Karpas-422 (cell line): ENCODE measurements around the gene USP47. TPM values are rescaled to one million over a fixed set of nuclear protein-coding genes. Genes with fewer than 3 reads are reported as not detected.

Source experiments
- DNase-seq: peaks from one replicate; pipeline ENCODE4 v3.0.0-alpha.2; 2015
- H2AFZ ChIP-seq: fragments of 200-600 bp; sonication (generic); 2 replicates; pipeline ENCODE4 v1.6.1; 2014; ENCODE audit warnings: antibody characterized with exemption, low read length, mixed read lengths
- H3K27ac ChIP-seq: fragments of 200-600 bp; sonication (generic); 2 replicates; pipeline ENCODE4 v1.5.1; 2014; ENCODE audit warnings: mild to moderate bottlenecking, low read length, moderate library complexity
- H3K27me3 ChIP-seq: fragments of 200-600 bp; sonication (generic); 2 replicates; pipeline ENCODE4 v1.6.1; 2014; ENCODE audit warnings: low read length, mixed read lengths
- H3K36me3 ChIP-seq: fragments of 200-600 bp; sonication (generic); 2 replicates; pipeline ENCODE4 v1.6.1; 2014; ENCODE audit warnings: low read length, mixed read lengths; ENCODE audit not compliant: insufficient read depth
- H3K4me1 ChIP-seq: fragments of 200-600 bp; sonication (generic); 2 replicates; pipeline ENCODE4 v1.6.1; 2014; ENCODE audit warnings: mild to moderate bottlenecking, low read length, mixed read lengths
- H3K4me2 ChIP-seq: fragments of 200-600 bp; sonication (generic); 2 replicates; pipeline ENCODE4 v1.6.1; 2014; ENCODE audit warnings: low read length, low read depth, mild to moderate bottlenecking; ENCODE audit not compliant: poor library complexity, severe bottlenecking
- H3K4me3 ChIP-seq: fragments of 200-600 bp; sonication (generic); 2 replicates; pipeline ENCODE4 v1.5.1; 2014; ENCODE audit warnings: mild to moderate bottlenecking, antibody characterized with exemption, low read length, mixed read lengths
- H3K79me2 ChIP-seq: fragments of 200-600 bp; sonication (generic); 2 replicates; pipeline ENCODE4 v1.6.1; 2014; ENCODE audit warnings: mild to moderate bottlenecking, low read length, mixed read lengths
- H3K9ac ChIP-seq: fragments of 200-600 bp; sonication (generic); 2 replicates; pipeline ENCODE4 v1.6.0; 2014; ENCODE audit warnings: low read length
- H3K9me2 ChIP-seq: fragments of 200-600 bp; sonication (generic), shearing (Covaris generic); replicated peaks from 2 replicates; pipeline ENCODE4 v1.6.0; 2014; ENCODE audit warnings: mild to moderate bottlenecking, low read length, moderate library complexity; ENCODE audit not compliant: insufficient read depth
- H3K9me3 ChIP-seq: fragments of 300-700, 200-600 bp; sonication (generic); 2 replicates; pipeline ENCODE4 v1.6.1; 2014; ENCODE audit warnings: low read length, mixed read lengths
- H4K20me1 ChIP-seq: fragments of 200-600 bp; sonication (generic); 2 replicates; pipeline ENCODE4 v1.6.1; 2014; ENCODE audit warnings: mild to moderate bottlenecking, antibody characterized with exemption, low read length, low read depth; ENCODE audit not compliant: insufficient read depth
- total RNA-seq: library from RNA; depleted of rRNA; stranded (reverse); fragments of >200 nt; shearing (Covaris generic); gene quantifications from 2 replicates; pipeline ENCODE4 v1.2.3, GENCODE V29; 2014; ENCODE audit warnings: low replicate concordance

Gene USP47
- total RNA-seq, 1 experiment from 2014 or later = 61.2 TPM

- H3K27me3 ChIP-seq = no peaks in the 10 kb centered on the region
- peaks cover 20% of the 10 kb centered on the region; the same call in 1 of the 2 replicates for H3K36me3 ChIP-seq
- H3K4me2 ChIP-seq = no peak overlapping the region
- DNase-seq = no peak
- H3K4me3 ChIP-seq = no peak overlapping the region
- H2AFZ ChIP-seq = no peak overlapping the region
- H3K4me1 ChIP-seq = peaks cover 19% of the 10 kb centered on the region
- H3K9me2 ChIP-seq = no peaks in the 10 kb centered on the region
- H3K9me3 ChIP-seq = no peaks in the 10 kb centered on the region
- no peak overlapping the region for H3K9ac ChIP-seq
- H3K27ac ChIP-seq = no peak overlapping the region
- no peaks in the 10 kb centered on the region for H4K20me1 ChIP-seq
- no peaks in the 10 kb centered on the region for H3K79me2 ChIP-seq
Measured at GRCh38 chr11:11913395-11913794, 71.6 kb downstream of the USP47 start.

GRCh38 chr11:11915625-11916024 lies 73.9 kb downstream of the USP47 start:
- H3K4me2 ChIP-seq = no peak overlapping the region
- no peak overlapping the region for H3K27ac ChIP-seq
- no peaks in the 10 kb centered on the region for H3K9me3 ChIP-seq
- H3K27me3 ChIP-seq = no peaks in the 10 kb centered on the region
- H3K36me3 ChIP-seq = peaks cover 11% of the 10 kb centered on the region; the same call in 1 of the 2 replicates
- no peaks in the 10 kb centered on the region for H3K79me2 ChIP-seq
- peaks cover 19% of the 10 kb centered on the region for H3K4me1 ChIP-seq
- H3K9me2 ChIP-seq = no peaks in the 10 kb centered on the region
- no peak overlapping the region for H3K9ac ChIP-seq
- no peak for DNase-seq
- no peak overlapping the region for H3K4me3 ChIP-seq
- no peak overlapping the region for H2AFZ ChIP-seq
- no peaks in the 10 kb centered on the region for H4K20me1 ChIP-seq

DNA sequence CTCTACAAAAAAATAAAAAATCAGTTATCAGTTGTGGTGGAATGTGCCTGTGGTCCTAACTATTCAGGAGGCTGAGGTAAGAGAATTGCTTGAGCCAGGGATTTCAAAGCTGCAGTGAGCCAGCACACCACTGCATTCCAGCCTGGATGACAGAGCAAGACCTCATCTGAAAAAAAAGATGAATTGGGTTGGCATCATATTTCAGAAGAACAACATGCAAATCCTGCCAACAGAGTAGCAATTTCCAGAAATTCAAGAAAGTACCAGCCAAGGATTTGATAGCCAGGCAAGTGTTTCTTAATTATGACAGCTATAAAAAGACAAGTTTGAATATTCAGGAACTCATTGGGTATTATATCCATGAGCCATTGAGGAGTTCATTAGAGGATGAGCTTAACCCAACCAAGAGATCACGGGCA lies 75.2 kb downstream of the USP47 start:
- Histone ChIP-seq H3K36me3 (peaks cover 3% of the 10 kb centered on the region; the same call in 1 of the 2 replicates), H3K79me2 (no peaks in the 10 kb centered on the region), H4K20me1 (no peaks in the 10 kb centered on the region), H3K27ac (no peak overlapping the region), H3K4me1 (peaks cover 19% of the 10 kb centered on the region), H3K9ac (no peak overlapping the region), H3K4me2 (no peak overlapping the region), H3K9me2 (no peaks in the 10 kb centered on the region), H3K9me3 (no peaks in the 10 kb centered on the region), H2AFZ (no peak overlapping the region), H3K27me3 (no peaks in the 10 kb centered on the region), H3K4me3 (no peak overlapping the region)
- no peak for DNase-seq

DNA sequence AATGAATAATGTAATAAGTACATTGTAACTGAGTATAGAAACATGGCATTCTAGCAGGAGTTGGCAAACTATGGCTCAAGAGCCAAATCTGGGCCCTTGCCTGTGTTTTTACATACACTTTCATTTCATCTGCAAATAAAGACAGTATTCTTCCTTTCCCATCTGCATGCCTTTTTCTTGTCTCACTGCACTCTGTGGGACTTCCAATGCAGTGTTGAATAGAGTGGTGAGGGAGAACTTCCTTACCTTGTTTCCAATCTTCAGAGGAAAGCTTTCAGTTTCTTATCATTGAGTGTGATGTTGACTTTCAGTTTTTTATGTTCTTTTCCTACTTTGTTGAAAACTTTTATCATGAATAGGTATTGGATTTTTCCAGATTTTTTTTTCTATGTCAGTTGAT lies 82.1 kb downstream of the USP47 start:
- peaks cover 24% of the 10 kb centered on the region for H3K36me3 ChIP-seq
- no peak for DNase-seq
- no peak overlapping the region for H3K9ac ChIP-seq
- H2AFZ ChIP-seq = no peak overlapping the region
- H4K20me1 ChIP-seq = no peaks in the 10 kb centered on the region
- no peak overlapping the region for H3K4me2 ChIP-seq
- H3K27me3 ChIP-seq = no peaks in the 10 kb centered on the region
- H3K79me2 ChIP-seq = peaks cover 31% of the 10 kb centered on the region
- no peak overlapping the region for H3K4me3 ChIP-seq
- no peaks in the 10 kb centered on the region for H3K9me2 ChIP-seq
- no peak overlapping the region for H3K27ac ChIP-seq
- H3K4me1 ChIP-seq = peaks cover 14% of the 10 kb centered on the region
- no peaks in the 10 kb centered on the region for H3K9me3 ChIP-seq

- no peak for DNase-seq
- H3K9me2 ChIP-seq = no peaks in the 10 kb centered on the region
- H3K9me3 ChIP-seq = no peaks in the 10 kb centered on the region
- peaks cover 5% of the 10 kb centered on the region for H3K4me1 ChIP-seq
- H3K79me2 ChIP-seq = peaks cover 20% of the 10 kb centered on the region
- no peak overlapping the region for H2AFZ ChIP-seq
- H3K4me2 ChIP-seq = no peak overlapping the region
- H3K36me3 ChIP-seq = peaks cover 39% of the 10 kb centered on the region; the same call in 1 of the 2 replicates
- H3K4me3 ChIP-seq = no peak overlapping the region
- H3K27me3 ChIP-seq = no peaks in the 10 kb centered on the region
- H3K9ac ChIP-seq = no peak overlapping the region
- no peak overlapping the region for H3K27ac ChIP-seq
- no peaks in the 10 kb centered on the region for H4K20me1 ChIP-seq
Measured at GRCh38 chr11:11929920-11930319, 88.1 kb downstream of the USP47 start.

- peaks cover 2% of the 10 kb centered on the region for H3K4me1 ChIP-seq
- H4K20me1 ChIP-seq = no peaks in the 10 kb centered on the region
- peaks cover 32% of the 10 kb centered on the region; the same call in 1 of the 2 replicates for H3K36me3 ChIP-seq
- no peaks in the 10 kb centered on the region for H3K9me2 ChIP-seq
- H3K27ac ChIP-seq = no peak overlapping the region
- peak; percentile 76 for DNase-seq
- no peak overlapping the region for H3K4me2 ChIP-seq
- H3K27me3 ChIP-seq = no peaks in the 10 kb centered on the region
- no peak overlapping the region for H2AFZ ChIP-seq
- no peak overlapping the region for H3K4me3 ChIP-seq
- peaks cover 10% of the 10 kb centered on the region for H3K79me2 ChIP-seq
- no peak overlapping the region for H3K9ac ChIP-seq
- no peaks in the 10 kb centered on the region for H3K9me3 ChIP-seq
Measured at GRCh38 chr11:11931461-11932055, 89.8 kb downstream of the USP47 start.

GRCh38 chr11:11935536-11935935 lies 93.8 kb downstream of the USP47 start:
- Histone ChIP-seq H3K4me3 (no peak overlapping the region), H3K27me3 (no peaks in the 10 kb centered on the region), H3K4me2 (no peak overlapping the region), H3K79me2 (no peaks in the 10 kb centered on the region), H3K27ac (no peak overlapping the region), H3K9me2 (no peaks in the 10 kb centered on the region), H4K20me1 (no peaks in the 10 kb centered on the region), H2AFZ (no peak overlapping the region), H3K9ac (no peak overlapping the region), H3K9me3 (no peaks in the 10 kb centered on the region), H3K36me3 (peaks cover 45% of the 10 kb centered on the region; the same call in 1 of the 2 replicates), H3K4me1 (no peaks in the 10 kb centered on the region)
- DNase-seq = no peak

GRCh38 chr11:11937433-11937832 lies 95.7 kb downstream of the USP47 start:
- H3K36me3 ChIP-seq = peaks cover 51% of the 10 kb centered on the region; the same call in 1 of the 2 replicates
- H3K9me3 ChIP-seq = no peaks in the 10 kb centered on the region
- no peak for DNase-seq
- no peaks in the 10 kb centered on the region for H3K9me2 ChIP-seq
- H4K20me1 ChIP-seq = no peaks in the 10 kb centered on the region
- no peaks in the 10 kb centered on the region for H3K4me1 ChIP-seq
- H3K4me2 ChIP-seq = no peak overlapping the region
- H3K27me3 ChIP-seq = no peaks in the 10 kb centered on the region
- H3K27ac ChIP-seq = no peak overlapping the region
- no peaks in the 10 kb centered on the region for H3K79me2 ChIP-seq
- H2AFZ ChIP-seq = no peak overlapping the region
- H3K9ac ChIP-seq = no peak overlapping the region
- no peak overlapping the region for H3K4me3 ChIP-seq
